NK-92 treated with Interleukin-12 subunit alpha and Interleukin-12 subunit beta, amount 100 ng/mL, for 24 hours (cell line): Measurements from ENCODE around the gene DHPS.
"Not testable (repeated sequence)": the region's sequence is repeated elsewhere in the genome, so short reads cannot be mapped to it uniquely, and the experiment has no call there.

Experiments
- DNase-seq: peaks from one replicate; lab custom pipeline; 2025; lab: John Stamatoyannopoulos, UW

Gene DHPS

GRCh38 chr19:12705654-12706331 lies 24.1 kb upstream of the DHPS start:
- DNase-seq: no peak

GRCh38 chr19:12705169-12705568 lies 23.5 kb upstream of the DHPS start:
- DNase-seq: no peak

GRCh38 chr19:12703046-12703445 lies 21.4 kb upstream of the DHPS start:
- DNase-seq: no peak

- no peak for DNase-seq
These were observed 20.1 kb upstream of the DHPS start for GRCh38 chr19:12701596-12702282.

- DNase-seq: no peak
These were observed 16.5 kb upstream of the DHPS start for GRCh38 chr19:12698138-12698537.

- DNase-seq: not testable (repeated sequence)
These were observed 15.7 kb upstream of the DHPS start for GRCh38 chr19:12697425-12697824.

- peak; percentile 84 for DNase-seq
These were observed 15.0 kb upstream of the DHPS start, which contains the start of gene FBXW9 for GRCh38 chr19:12696366-12697335. Gene FBXW9 (minus strand): TSS chr19:12696631. CDS start chr19:12696581, 50 bp downstream.

- no peak for DNase-seq
These were observed 14.3 kb upstream of the DHPS start for GRCh38 chr19:12695997-12696365.

GRCh38 chr19:12695514-12695913 lies 13.8 kb upstream of the DHPS start:
- no peak for DNase-seq

GRCh38 chr19:12695096-12695495 lies 13.4 kb upstream of the DHPS start:
- peak; percentile 34 for DNase-seq

- DNase-seq: no peak
These were observed 13.0 kb upstream of the DHPS start for GRCh38 chr19:12694641-12695040.

- DNase-seq: no peak
These were observed 11.3 kb upstream of the DHPS start for GRCh38 chr19:12692960-12693359.

GRCh38 chr19:12689581-12690216 lies 8.0 kb upstream of the DHPS start:
- no peak for DNase-seq

- DNase-seq: no peak
These were observed 7.3 kb upstream of the DHPS start for GRCh38 chr19:12689012-12689411.

- DNase-seq: no peak
These were observed 6.0 kb upstream of the DHPS start, which contains the start of gene GNG14 for GRCh38 chr19:12687496-12688196. Gene GNG14 (plus strand): TSS chr19:12687998. CDS start chr19:12688049, 51 bp downstream.

GRCh38 chr19:12685831-12686230 lies 4.2 kb upstream of the DHPS start:
- no peak for DNase-seq

GRCh38 chr19:12680034-12680433 lies 1.6 kb downstream of the DHPS start:
- DNase-seq: no peak

- not testable (repeated sequence) for DNase-seq
These were observed 3.6 kb downstream of the DHPS start for GRCh38 chr19:12678039-12678438.

- DNase-seq: no peak
These were observed 4.8 kb downstream of the DHPS start for GRCh38 chr19:12676928-12677327.

GRCh38 chr19:12676384-12676792 lies 5.3 kb downstream of the DHPS start:
- peak; percentile 68 for DNase-seq

- no peak for DNase-seq
These were observed 5.7 kb downstream of the DHPS start for GRCh38 chr19:12675940-12676339.
